ENCODE results near the gene MAN2B1.
"Not testable (repeated sequence)": the region's sequence is repeated elsewhere in the genome, so short reads cannot be mapped to it uniquely, and the experiment has no call there.

The MAN2B1 gene

GRCh38 chr19:12626958-12627357, 39.6 kb downstream of the MAN2B1 start:
- peaks cover 26% of the 10 kb centered on the region for H3K36me3 ChIP-seq (ENCODE audit: control insufficient read depth, insufficient read depth, low read length)
- H3K4me3 ChIP-seq (ENCODE audit: low read length), result no peak overlapping the region
- no peak overlapping the region for H3K9ac ChIP-seq (ENCODE audit: low read length)
- no peaks in the 10 kb centered on the region for H3K4me1 ChIP-seq (ENCODE audit: control insufficient read depth, insufficient read depth, low read length)
- H3K27me3 ChIP-seq (ENCODE audit: control insufficient read depth, insufficient read depth, low read length), result no peaks in the 10 kb centered on the region
- H3K9me3 ChIP-seq (ENCODE audit: control insufficient read depth, low read length), result peaks cover 22% of the 10 kb centered on the region

GRCh38 chr19:12623361-12624031, 43.0 kb downstream of the MAN2B1 start:
- Histone ChIP-seq H3K4me3 (ENCODE audit: low read length) (no peak overlapping the region), H3K9ac (ENCODE audit: low read length) (no peak overlapping the region), H3K27me3 (ENCODE audit: control insufficient read depth, insufficient read depth, low read length) (no peaks in the 10 kb centered on the region), H3K4me1 (ENCODE audit: control insufficient read depth, insufficient read depth, low read length) (no peaks in the 10 kb centered on the region), H3K9me3 (ENCODE audit: control insufficient read depth, low read length) (peaks cover 15% of the 10 kb centered on the region), H3K36me3 (ENCODE audit: control insufficient read depth, insufficient read depth, low read length) (peaks cover 17% of the 10 kb centered on the region)

- not testable (repeated sequence) for H3K27me3 ChIP-seq (ENCODE audit: control insufficient read depth, insufficient read depth, low read length); H3K36me3 ChIP-seq (ENCODE audit: control insufficient read depth, insufficient read depth, low read length); H3K4me3 ChIP-seq (ENCODE audit: low read length); H3K9me3 ChIP-seq (ENCODE audit: control insufficient read depth, low read length); H3K4me1 ChIP-seq (ENCODE audit: control insufficient read depth, insufficient read depth, low read length); H3K9ac ChIP-seq (ENCODE audit: low read length)
Observed at GRCh38 chr19:12621253-12622024, 45.1 kb downstream of the MAN2B1 start.

GRCh38 chr19:12617646-12618045, 48.9 kb downstream of the MAN2B1 start:
- H3K36me3 ChIP-seq (ENCODE audit: control insufficient read depth, insufficient read depth, low read length), result no peaks in the 10 kb centered on the region
- H3K9ac ChIP-seq (ENCODE audit: low read length), result no peak overlapping the region

GRCh38 chr19:12611361-12611699, 55.2 kb downstream of the MAN2B1 start:
- H3K4me1 ChIP-seq (ENCODE audit: control insufficient read depth, insufficient read depth, low read length), result peaks cover 4% of the 10 kb centered on the region
- H3K4me3 ChIP-seq (ENCODE audit: low read length), result peak overlapping the region; percentile 89
- H3K9ac ChIP-seq (ENCODE audit: low read length), result peak overlapping the region; percentile 93
- H3K36me3 ChIP-seq (ENCODE audit: control insufficient read depth, insufficient read depth, low read length), result no peaks in the 10 kb centered on the region
- H3K27me3 ChIP-seq (ENCODE audit: control insufficient read depth, insufficient read depth, low read length), result no peaks in the 10 kb centered on the region
- H3K9me3 ChIP-seq (ENCODE audit: control insufficient read depth, low read length), result no peaks in the 10 kb centered on the region

More at GRCh38 chr19:12617646-12618045, 48.9 kb downstream of the MAN2B1 start:
- H3K9me3 ChIP-seq (ENCODE audit: control insufficient read depth, low read length), result no peaks in the 10 kb centered on the region
- no peaks in the 10 kb centered on the region for H3K27me3 ChIP-seq (ENCODE audit: control insufficient read depth, insufficient read depth, low read length)
- no peaks in the 10 kb centered on the region for H3K4me1 ChIP-seq (ENCODE audit: control insufficient read depth, insufficient read depth, low read length)
- no peak overlapping the region for H3K4me3 ChIP-seq (ENCODE audit: low read length)

GRCh38 chr19:12610540-12611360, 55.8 kb downstream of the MAN2B1 start, which contains the start of the genes ZNF490 and ZNF791:
ZNF490 (minus strand) TSS chr19:12610813; CDS start chr19:12610680, 133 bp downstream.
ZNF791 (plus strand) TSS chr19:12610920; CDS start chr19:12611080, 160 bp downstream.
- H3K4me3 ChIP-seq (ENCODE audit: low read length), result peak within 1 kb of the TSS; percentile 89
- peak within 1 kb of the TSS; percentile 93 for H3K9ac ChIP-seq (ENCODE audit: low read length)
- peaks cover 4% of the 10 kb centered on the region for H3K4me1 ChIP-seq (ENCODE audit: control insufficient read depth, insufficient read depth, low read length)
- no peaks in the 10 kb centered on the region for H3K9me3 ChIP-seq (ENCODE audit: control insufficient read depth, low read length)
- H3K27me3 ChIP-seq (ENCODE audit: control insufficient read depth, insufficient read depth, low read length), result no peaks in the 10 kb centered on the region
- H3K36me3 ChIP-seq (ENCODE audit: control insufficient read depth, insufficient read depth, low read length), result no peaks in the 10 kb centered on the region

GRCh38 chr19:12607631-12608030, 58.9 kb downstream of the MAN2B1 start:
- H3K36me3 ChIP-seq (ENCODE audit: control insufficient read depth, insufficient read depth, low read length), result no peaks in the 10 kb centered on the region
- peaks cover 4% of the 10 kb centered on the region for H3K4me1 ChIP-seq (ENCODE audit: control insufficient read depth, insufficient read depth, low read length)
- no peaks in the 10 kb centered on the region for H3K9me3 ChIP-seq (ENCODE audit: control insufficient read depth, low read length)
- H3K9ac ChIP-seq (ENCODE audit: low read length), result no peak overlapping the region
- no peaks in the 10 kb centered on the region for H3K27me3 ChIP-seq (ENCODE audit: control insufficient read depth, insufficient read depth, low read length)
- no peak overlapping the region for H3K4me3 ChIP-seq (ENCODE audit: low read length)

- no peaks in the 10 kb centered on the region for H3K36me3 ChIP-seq (ENCODE audit: control insufficient read depth, insufficient read depth, low read length)
- peaks cover 4% of the 10 kb centered on the region for H3K4me1 ChIP-seq (ENCODE audit: control insufficient read depth, insufficient read depth, low read length)
- H3K4me3 ChIP-seq (ENCODE audit: low read length), result no peak overlapping the region
- no peak overlapping the region for H3K9ac ChIP-seq (ENCODE audit: low read length)
- no peaks in the 10 kb centered on the region for H3K9me3 ChIP-seq (ENCODE audit: control insufficient read depth, low read length)
- no peaks in the 10 kb centered on the region for H3K27me3 ChIP-seq (ENCODE audit: control insufficient read depth, insufficient read depth, low read length)
Observed at GRCh38 chr19:12606796-12607195, 59.7 kb downstream of the MAN2B1 start.

- H3K4me3 ChIP-seq (ENCODE audit: low read length), result no peak overlapping the region
- H3K36me3 ChIP-seq (ENCODE audit: control insufficient read depth, insufficient read depth, low read length), result no peaks in the 10 kb centered on the region
- no peaks in the 10 kb centered on the region for H3K27me3 ChIP-seq (ENCODE audit: control insufficient read depth, insufficient read depth, low read length)
- H3K4me1 ChIP-seq (ENCODE audit: control insufficient read depth, insufficient read depth, low read length), result no peaks in the 10 kb centered on the region
- H3K9ac ChIP-seq (ENCODE audit: low read length), result no peak overlapping the region
- H3K9me3 ChIP-seq (ENCODE audit: control insufficient read depth, low read length), result no peaks in the 10 kb centered on the region
Observed at GRCh38 chr19:12603714-12604113, 62.8 kb downstream of the MAN2B1 start.

GRCh38 chr19:12597594-12597993, 68.9 kb downstream of the MAN2B1 start:
- H3K9ac ChIP-seq (ENCODE audit: low read length), result no peak overlapping the region
- no peaks in the 10 kb centered on the region for H3K27me3 ChIP-seq (ENCODE audit: control insufficient read depth, insufficient read depth, low read length)
- H3K4me1 ChIP-seq (ENCODE audit: control insufficient read depth, insufficient read depth, low read length), result no peaks in the 10 kb centered on the region
- H3K36me3 ChIP-seq (ENCODE audit: control insufficient read depth, insufficient read depth, low read length), result no peaks in the 10 kb centered on the region
- no peak overlapping the region for H3K4me3 ChIP-seq (ENCODE audit: low read length)
- H3K9me3 ChIP-seq (ENCODE audit: control insufficient read depth, low read length), result no peaks in the 10 kb centered on the region

- H3K4me3 ChIP-seq (ENCODE audit: low read length), result no peak overlapping the region
- H3K9ac ChIP-seq (ENCODE audit: low read length), result no peak overlapping the region
- no peaks in the 10 kb centered on the region for H3K36me3 ChIP-seq (ENCODE audit: control insufficient read depth, insufficient read depth, low read length)
- H3K27me3 ChIP-seq (ENCODE audit: control insufficient read depth, insufficient read depth, low read length), result no peaks in the 10 kb centered on the region
- no peaks in the 10 kb centered on the region for H3K4me1 ChIP-seq (ENCODE audit: control insufficient read depth, insufficient read depth, low read length)
- H3K9me3 ChIP-seq (ENCODE audit: control insufficient read depth, low read length), result no peaks in the 10 kb centered on the region
Observed at GRCh38 chr19:12596927-12597548, 69.5 kb downstream of the MAN2B1 start.

All from mucosa of stomach (tissue), 1 donor.